IPS DF 19.7 (cell line): ENCODE results near the gene MCTP2.

ENCODE experiments used
- DNase-seq: peaks from one replicate; pipeline ENCODE4 v3.0.0-alpha.2; 2013; ENCODE audit warnings: low read depth, low spot score

MCTP2 gene

DNA sequence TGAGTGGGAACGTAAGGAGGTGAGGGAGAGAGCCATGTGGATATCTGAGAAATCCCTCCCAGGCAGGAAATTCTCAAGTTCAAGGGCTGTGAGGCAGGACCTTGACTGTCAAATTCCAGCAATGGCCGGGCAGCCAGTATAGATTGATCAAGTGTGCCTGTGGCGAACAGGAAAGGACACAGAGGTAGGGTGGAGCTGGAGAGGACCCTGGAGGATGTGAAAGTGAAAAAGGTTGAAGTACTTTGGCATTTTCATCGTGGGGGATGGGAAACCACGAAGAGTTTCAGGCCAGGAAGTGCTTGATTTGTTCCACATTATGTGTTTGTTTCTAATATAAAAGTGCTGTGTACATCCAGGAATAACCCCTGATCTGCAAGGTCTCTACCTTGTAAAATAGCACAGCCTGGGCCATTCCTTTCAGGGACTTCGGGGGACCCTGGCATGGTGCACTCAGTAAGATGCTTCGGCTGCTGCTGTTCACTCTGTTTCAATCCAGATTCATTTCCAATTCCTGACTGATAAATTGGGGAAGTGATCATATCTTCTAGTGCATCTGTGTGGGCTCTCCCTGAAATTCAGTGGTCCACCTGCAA is 156.6 kb downstream of the MCTP2 start:
- DNase-seq = no peak

- no peak for DNase-seq
Measured at GRCh38 chr15:94395640-94396039, 164.3 kb downstream of the MCTP2 start.

- no peak for DNase-seq
Measured at GRCh38 chr15:94397337-94397736, 166.0 kb downstream of the MCTP2 start.

DNA sequence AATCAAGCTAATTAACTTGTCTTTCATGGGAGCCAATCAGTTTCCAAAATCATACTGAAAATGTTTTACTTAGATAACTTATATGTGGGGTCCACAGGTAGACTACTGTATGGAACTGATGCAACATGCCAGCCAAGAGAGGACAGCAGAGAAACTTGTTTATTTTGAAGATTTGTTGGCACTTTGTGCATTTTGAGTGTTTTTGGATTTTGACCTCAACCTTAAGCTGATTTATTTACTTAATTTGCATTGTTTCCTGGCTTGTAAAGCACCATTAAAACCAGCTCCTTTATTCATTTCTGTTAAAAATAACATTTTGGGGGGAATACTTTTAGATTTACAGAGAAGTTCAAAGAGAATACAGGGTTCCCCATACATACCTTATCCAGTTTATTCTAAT is 166.6 kb downstream of the MCTP2 start:
- no peak for DNase-seq

- no peak for DNase-seq
Measured at GRCh38 chr15:94400526-94401298, 169.4 kb downstream of the MCTP2 start.

- DNase-seq = no peak
Measured at GRCh38 chr15:94403331-94403730, 172.0 kb downstream of the MCTP2 start.

GRCh38 chr15:94404733-94405283 is 173.4 kb downstream of the MCTP2 start:
- no peak for DNase-seq

- DNase-seq = no peak
Measured at GRCh38 chr15:94411285-94411684, 179.9 kb downstream of the MCTP2 start.

DNA sequence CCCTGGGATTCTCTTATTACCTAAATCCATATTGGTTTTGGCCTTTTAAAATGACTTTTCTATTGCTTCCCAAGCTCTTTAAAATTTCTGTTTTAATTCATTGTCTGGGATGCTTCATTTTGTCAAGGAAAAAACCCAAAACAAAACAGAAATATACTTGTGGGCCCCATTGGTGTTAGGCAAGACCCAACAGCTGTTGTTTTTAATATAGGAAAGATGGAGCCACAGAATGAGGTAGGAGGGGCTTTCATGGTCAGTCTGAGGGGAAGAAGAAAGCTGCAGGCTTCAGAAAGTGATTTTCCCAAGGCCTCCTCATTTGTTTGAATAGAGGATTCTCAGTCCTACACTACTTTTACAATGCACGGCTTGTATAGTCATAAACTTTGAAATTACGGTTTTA is 180.5 kb downstream of the MCTP2 start:
- no peak for DNase-seq

GRCh38 chr15:94412979-94413746 is 181.8 kb downstream of the MCTP2 start:
- DNase-seq = no peak

DNA sequence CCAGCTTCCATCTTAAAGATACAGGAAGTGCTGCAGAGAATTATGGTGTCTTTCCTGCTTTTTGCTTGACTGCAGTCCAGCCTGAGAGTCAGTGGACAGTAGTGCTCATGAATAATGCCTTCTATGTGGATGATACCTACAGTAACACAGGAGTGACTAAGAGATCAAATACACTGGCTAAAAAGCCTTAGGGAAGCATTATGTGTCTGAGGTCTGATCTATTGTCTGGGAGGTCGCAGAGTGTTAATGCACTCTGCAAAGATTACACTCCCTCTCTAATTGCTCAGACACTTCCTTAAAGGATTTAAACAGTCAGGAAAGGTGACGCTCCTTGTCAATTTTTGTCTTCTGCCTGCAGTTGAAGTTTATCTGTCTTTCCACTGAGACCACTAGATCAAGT is 183.6 kb downstream of the MCTP2 start:
- DNase-seq = no peak

GRCh38 chr15:94416267-94416666 is 184.9 kb downstream of the MCTP2 start:
- no peak for DNase-seq

- no peak for DNase-seq
Measured at GRCh38 chr15:94416820-94417219, 185.5 kb downstream of the MCTP2 start.

- no peak for DNase-seq
Measured at GRCh38 chr15:94417501-94418293, 186.3 kb downstream of the MCTP2 start.

GRCh38 chr15:94421706-94422105 is 190.3 kb downstream of the MCTP2 start:
- no peak for DNase-seq

GRCh38 chr15:94432279-94432678 is 200.9 kb downstream of the MCTP2 start:
- no peak for DNase-seq

GRCh38 chr15:94439158-94439557 is 207.8 kb downstream of the MCTP2 start:
- no peak for DNase-seq

- no peak for DNase-seq
Measured at GRCh38 chr15:94441760-94442159, 210.4 kb downstream of the MCTP2 start.

- DNase-seq = no peak
Measured at GRCh38 chr15:94442480-94442879, 211.1 kb downstream of the MCTP2 start.

DNA sequence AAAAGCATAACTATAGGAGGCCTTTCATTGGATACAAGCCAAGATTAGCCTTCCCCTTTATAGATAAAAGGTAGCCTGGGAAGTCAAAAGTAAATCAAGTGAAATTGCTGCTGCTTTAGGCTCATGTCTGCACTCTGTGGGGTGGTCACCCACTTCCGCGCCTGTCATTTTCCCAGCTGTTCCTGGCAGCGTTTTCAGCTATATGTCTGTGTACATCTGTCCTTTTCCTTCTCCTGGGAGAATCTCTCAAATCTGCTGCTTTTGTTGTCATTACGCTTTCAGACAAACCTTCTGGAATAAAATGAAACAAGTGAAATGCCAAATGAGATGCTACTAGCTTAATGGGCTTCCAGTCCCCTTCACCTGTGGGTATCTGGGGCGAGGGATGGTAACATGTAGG is 211.8 kb downstream of the MCTP2 start:
- DNase-seq = no peak

DNA sequence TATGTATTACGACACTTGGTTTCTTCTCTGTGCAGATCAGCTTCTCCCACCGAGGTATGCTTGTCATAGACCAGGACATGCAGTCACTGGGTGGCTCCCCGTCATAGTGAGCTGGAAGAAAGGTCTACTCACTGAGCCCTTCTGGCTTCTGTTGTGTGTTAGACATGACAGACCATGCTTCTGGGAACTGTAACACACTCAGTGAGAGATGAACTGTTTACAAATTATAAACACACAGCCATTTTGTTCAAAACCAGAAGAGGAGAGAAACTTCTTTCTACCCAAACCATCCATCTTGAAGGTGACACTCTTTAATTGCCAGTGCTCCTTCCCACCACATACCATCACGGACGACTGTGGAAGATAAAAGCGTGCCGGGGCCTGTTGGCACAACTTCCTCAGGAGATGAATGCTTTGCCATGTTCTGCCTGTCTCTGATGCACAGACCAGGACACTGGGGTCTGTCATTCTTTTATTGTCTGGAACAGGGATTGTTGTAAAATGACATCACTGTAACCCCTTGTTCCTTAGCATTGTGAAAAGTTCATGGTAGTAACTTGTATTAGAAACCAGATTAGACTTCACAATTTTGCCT is 214.3 kb downstream of the MCTP2 start:
- no peak for DNase-seq
